K562 (cell line): Measurements from ENCODE around the gene IL27RA. TPM values are rescaled to one million over a fixed set of nuclear protein-coding genes. Genes with fewer than 3 reads are reported as not detected.
A peak's percentile ranks its signal among the peaks of the same experiment; 100 is the strongest.

Experiments used
- CGGBP1 ChIP-seq: fragments of 250-450 bp; sonication (Bioruptor Pico); IDR thresholded peaks from 2 replicates; pipeline ENCODE4 v1.9.0; 2021; ENCODE audit warnings: mild to moderate bottlenecking
- EZH2 ChIP-seq: IDR thresholded peaks from 2 replicates; pipeline ENCODE4 v1.6.1; 2012; ENCODE audit warnings: low read depth, mild to moderate bottlenecking, inconsistent platforms, low read length, borderline replicate concordance
- GTF2B ChIP-seq: IDR thresholded peaks from 2 replicates; pipeline ENCODE4 v1.6.1; 2011; ENCODE audit not compliant: insufficient read length; ENCODE audit errors: extremely low read depth
- HNRNPL ChIP-seq: fragments of 200-400 bp; formaldehyde crosslinking; IDR thresholded peaks from 2 replicates; pipeline ENCODE4 v1.6.1; 2017; ENCODE audit warnings: low read depth, mild to moderate bottlenecking, low read length
- IRF9 ChIP-seq: fragments of 450-650 bp; IDR thresholded peaks from 2 replicates; pipeline ENCODE4 v1.6.1; 2016; ENCODE audit warnings: missing biosample characterization, missing genetic modification characterization
- MAZ ChIP-seq, 2 experiments: fragments of 450-650 bp in 1 of 2; sonication (generic) in 1 of 2; formaldehyde crosslinking; IDR thresholded peaks in 1 of 2; conservative IDR thresholded peaks in 1 of 2; 2 replicates each; pipeline versions ENCODE4 v1.4.0 to v1.5.0; 2020; ENCODE audit warnings: mild to moderate bottlenecking in 1 of 2, missing genetic modification reagents in 1 of 2
- MEF2D ChIP-seq: conservative IDR thresholded peaks from 2 replicates; pipeline ENCODE4 v1.6.1; 2016; ENCODE audit warnings: low read depth, missing genetic modification characterization, missing compliant biosample characterization
- MYNN ChIP-seq, 2 experiments: sonication (generic); formaldehyde crosslinking in 1 of 2; IDR thresholded peaks; 2 replicates each; pipeline versions ENCODE4 v1.5.0 to v1.6.1; 2016 to 2020; ENCODE audit warnings: antibody characterized with exemption in 1 of 2, missing genetic modification reagents in 1 of 2
- POLR2AphosphoS5 ChIP-seq: IDR thresholded peaks from 2 replicates; pipeline ENCODE4 v1.6.1; 2011; ENCODE audit warnings: mild to moderate bottlenecking, low read depth, low read length, moderate library complexity; ENCODE audit not compliant: control insufficient read depth, insufficient read depth
- SAP30 ChIP-seq: fragments of 200-600 bp; sonication (generic); IDR thresholded peaks from 2 replicates; pipeline ENCODE4 v1.6.1; 2012; ENCODE audit warnings: borderline replicate concordance, low read depth, mild to moderate bottlenecking, moderate library complexity, low read length, control low read depth, inconsistent platforms; ENCODE audit not compliant: insufficient read depth, poor library complexity, severe bottlenecking
- SMAD1 ChIP-seq: fragments of 150-350 bp; IDR thresholded peaks from 2 replicates; pipeline ENCODE4 v1.6.1; 2014; ENCODE audit warnings: low read length, low read depth; ENCODE audit not compliant: partially characterized antibody
- STAT5A ChIP-seq: IDR thresholded peaks from 2 replicates; pipeline ENCODE4 v1.6.1; 2012; ENCODE audit warnings: low read length, inconsistent platforms, borderline replicate concordance
- TEAD4 ChIP-seq, 2 experiments: sonication (generic) in 1 of 2; formaldehyde crosslinking in 1 of 2; IDR thresholded peaks; 2 replicates each; pipeline versions ENCODE4 v1.6.1 to v1.8.0; 2012 to 2022; ENCODE audit warnings: borderline replicate concordance in 1 of 2, inconsistent platforms in 1 of 2, low read length in 1 of 2, mild to moderate bottlenecking in 1 of 2, missing genetic modification reagents in 1 of 2
- TFAP4 ChIP-seq: sonication (generic); formaldehyde crosslinking; IDR thresholded peaks from 2 replicates; pipeline ENCODE4 v1.8.0; 2022; ENCODE audit warnings: missing genetic modification reagents, mild to moderate bottlenecking, moderate library complexity, borderline replicate concordance
- ZFP1 ChIP-seq: fragments of 450-650 bp; formaldehyde crosslinking; IDR thresholded peaks from 2 replicates; pipeline ENCODE4 v1.4.0; 2020; ENCODE audit warnings: mild to moderate bottlenecking, mixed read lengths
- ZNF124 ChIP-seq: sonication (generic); formaldehyde crosslinking; IDR thresholded peaks from 2 replicates; pipeline ENCODE4 v1.8.1; 2022; ENCODE audit warnings: missing genetic modification reagents
- ZNF280A ChIP-seq: fragments of 450-650 bp; IDR thresholded peaks from 2 replicates; pipeline ENCODE4 v1.6.1; 2018; ENCODE audit warnings: mild to moderate bottlenecking, low read depth; ENCODE audit not compliant: partially characterized antibody
- ZNF589 ChIP-seq: fragments of 200-800 bp; sonication (Bioruptor generic); IDR thresholded peaks from 2 replicates; pipeline ENCODE4 v1.6.1; 2016; ENCODE audit warnings: low read depth, missing genetic modification characterization, missing compliant biosample characterization
- polyA plus RNA-seq, 8 experiments: library from polyadenylated mRNA; depleted of rRNA in 4 of 8; stranded (reverse) in 5 of 8; unstranded in 3 of 8; fragments of >200 nt; fragmentation: Nextera tagmentation in 2 of 8; fragmentation: Illumina TruSeq in 1 of 8; extraction: Ambion mirVana in 2 of 8; extraction: Trizol in 1 of 8; gene quantifications; 2 replicates each; pipeline versions ENCODE4 v1.2.1 to v1.2.3, GENCODE V29; 2011 to 2014; ENCODE audit warnings: inconsistent platforms in 1 of 8, missing spikeins in 1 of 8
- total RNA-seq, 7 experiments: library from RNA; depleted of rRNA in 6 of 7; stranded (reverse); fragments of >200 nt in 6 of 7; fragmentation: Illumina TruSeq in 2 of 7; extraction: Trizol in 2 of 7; gene quantifications; 2 replicates each; pipeline versions ENCODE4 v1.2.1 to v1.2.3, GENCODE V29; 2011 to 2021; ENCODE audit warnings: low replicate concordance in 1 of 7

Gene IL27RA
- total and polyA plus RNA-seq, 9 of the 15 experiments (the other 6 are each of a cell fraction or from before 2014, with no cell fraction given): 1.9 to 15.9 (median 12.0) TPM

- TF ChIP-seq ZNF280A: no peak
- no peak for TF ChIP-seq MEF2D (tag)
- TF ChIP-seq CGGBP1 (CRISPR knock-in tag): no peak
- no peak for TF ChIP-seq EZH2
- TF ChIP-seq ZNF589: no peak
- TF ChIP-seq MYNN (IDR thresholded peaks at IDR 0.05): no peak
- no peak for TF ChIP-seq MYNN (CRISPR knock-in tag; IDR thresholded peaks at IDR 0.05)
- TF ChIP-seq MAZ (CRISPR knock-in tag; conservative IDR thresholded peaks at IDR 0.05 in 1 of 2, IDR thresholded peaks at IDR 0.05 in 1 of 2): peak; percentile 16 to 71; a peak in 1 of 4 replicates
- TF ChIP-seq IRF9 (tag): no peak
- no peak for TF ChIP-seq GTF2B
- peak; percentile 41 for TF ChIP-seq SAP30
- no peak for TF ChIP-seq STAT5A
- no peak for TF ChIP-seq ZFP1
- no peak for TF ChIP-seq ZNF124 (CRISPR knock-in tag)
- no peak for TF ChIP-seq TFAP4
- TF ChIP-seq TEAD4 (IDR thresholded peaks at IDR 0.05; ENCODE audit: low read length): no peak
- TF ChIP-seq TEAD4 (CRISPR knock-in tag; IDR thresholded peaks at IDR 0.05; ENCODE audit: borderline replicate concordance): no peak
- no peak for TF ChIP-seq SMAD1
- TF ChIP-seq HNRNPL: no peak
- no peak for TF ChIP-seq POLR2AphosphoS5
Measured at GRCh38 chr19:14073261-14073924, 41.8 kb downstream of the IL27RA start (continued).
